Non-pigmented ciliary epithelial cell (primary cell): ENCODE data around the gene VSTM5.
A peak's percentile ranks its signal among the peaks of the same experiment; 100 is the strongest.

Experiments
- DNase-seq: peaks from one replicate; pipeline ENCODE4 v3.0.0-alpha.2; 2010; ENCODE audit warnings: low read depth

Gene VSTM5

GRCh38 chr11:93842461-93842860 lies 8.0 kb downstream of the VSTM5 start:
- peak; percentile 32 for DNase-seq

- no peak for DNase-seq
These were observed 8.4 kb downstream of the VSTM5 start for GRCh38 chr11:93842034-93842433.

GRCh38 chr11:93841446-93841845 lies 9.0 kb downstream of the VSTM5 start:
- DNase-seq: no peak

GRCh38 chr11:93840981-93841380 lies 9.4 kb downstream of the VSTM5 start:
- no peak for DNase-seq

GRCh38 chr11:93840180-93840579 lies 10.2 kb downstream of the VSTM5 start:
- DNase-seq: no peak

GRCh38 chr11:93838967-93839366 lies 11.5 kb downstream of the VSTM5 start:
- DNase-seq: no peak

- DNase-seq: no peak
These were observed 17.6 kb downstream of the VSTM5 start for GRCh38 chr11:93832780-93833179.

GRCh38 chr11:93831343-93832127 lies 18.9 kb downstream of the VSTM5 start:
- no peak for DNase-seq

GRCh38 chr11:93829598-93829997 lies 20.8 kb downstream of the VSTM5 start:
- DNase-seq: no peak

- no peak for DNase-seq
These were observed 23.1 kb downstream of the VSTM5 start for GRCh38 chr11:93827363-93827762.

- no peak for DNase-seq
These were observed 27.2 kb downstream of the VSTM5 start for GRCh38 chr11:93823210-93823609.

- no peak for DNase-seq
These were observed 28.1 kb downstream of the VSTM5 start for GRCh38 chr11:93822359-93822758.

GRCh38 chr11:93821617-93822016 lies 28.8 kb downstream of the VSTM5 start:
- DNase-seq: no peak

- no peak for DNase-seq
These were observed 29.6 kb downstream of the VSTM5 start for GRCh38 chr11:93820847-93821246.

- DNase-seq: no peak
These were observed 30.3 kb downstream of the VSTM5 start for GRCh38 chr11:93819966-93820695.

- DNase-seq: no peak
These were observed 32.7 kb downstream of the VSTM5 start for GRCh38 chr11:93817426-93818348.

- DNase-seq: no peak
These were observed 35.3 kb downstream of the VSTM5 start for GRCh38 chr11:93814966-93815633.

GRCh38 chr11:93813974-93814373 lies 36.4 kb downstream of the VSTM5 start:
- no peak for DNase-seq

GRCh38 chr11:93807980-93808379 lies 42.4 kb downstream of the VSTM5 start:
- DNase-seq: no peak

- DNase-seq: no peak
These were observed 45.5 kb downstream of the VSTM5 start for GRCh38 chr11:93804879-93805278.

- DNase-seq: no peak
These were observed 49.1 kb downstream of the VSTM5 start for GRCh38 chr11:93801366-93801765.
